GM21723 (cell line): ENCODE data around the gene STARD3.

ENCODE experiments used
- ATAC-seq: cut with Tn5 transposase; IDR thresholded peaks from one replicate; pipeline ENCODE4 v1.9.1; 2021; ENCODE audit warnings: mild to moderate bottlenecking, moderate library complexity; ENCODE audit not compliant: unreplicated experiment

STARD3 gene

DNA sequence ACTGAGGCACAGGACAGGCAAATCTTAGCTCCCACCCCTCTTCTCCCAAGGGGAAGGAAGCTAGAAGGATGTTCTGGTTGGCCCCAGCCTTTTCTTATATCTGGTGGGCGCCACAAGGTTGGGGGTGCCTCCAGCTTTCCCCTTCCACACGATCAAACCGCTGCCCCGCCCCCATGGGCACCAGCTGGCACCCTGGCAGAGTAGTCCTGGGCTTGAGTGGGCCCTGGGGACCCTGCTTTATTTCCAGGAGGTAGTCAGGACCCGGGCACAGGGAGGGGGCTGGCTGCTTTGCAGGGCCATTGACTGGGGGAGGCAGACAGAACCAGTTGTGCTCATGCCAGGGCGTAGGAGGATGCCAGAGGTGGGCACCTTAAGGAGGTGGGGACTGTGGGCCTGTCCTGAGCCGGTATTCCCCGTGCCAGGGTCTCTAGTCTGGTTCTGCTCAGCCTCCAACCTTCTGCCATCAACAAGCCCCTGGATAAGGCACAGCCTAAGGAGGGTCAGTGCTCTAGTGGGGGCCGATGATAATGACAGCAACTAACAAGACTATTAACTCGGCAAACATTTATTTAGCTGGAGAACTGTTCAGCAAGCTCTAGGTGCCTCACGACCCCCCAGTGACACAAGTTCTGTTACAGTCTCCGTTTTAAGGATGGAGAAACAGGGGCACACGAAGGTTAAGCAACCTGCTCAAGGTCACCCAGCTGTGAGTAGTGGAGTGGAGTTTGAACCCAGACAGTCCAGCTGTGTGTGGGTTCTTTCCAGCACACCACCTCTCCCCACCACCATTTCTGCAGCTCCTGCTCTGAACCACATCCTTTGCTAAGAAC is 17.8 kb upstream of the STARD3 start:
- no peak for ATAC-seq

DNA sequence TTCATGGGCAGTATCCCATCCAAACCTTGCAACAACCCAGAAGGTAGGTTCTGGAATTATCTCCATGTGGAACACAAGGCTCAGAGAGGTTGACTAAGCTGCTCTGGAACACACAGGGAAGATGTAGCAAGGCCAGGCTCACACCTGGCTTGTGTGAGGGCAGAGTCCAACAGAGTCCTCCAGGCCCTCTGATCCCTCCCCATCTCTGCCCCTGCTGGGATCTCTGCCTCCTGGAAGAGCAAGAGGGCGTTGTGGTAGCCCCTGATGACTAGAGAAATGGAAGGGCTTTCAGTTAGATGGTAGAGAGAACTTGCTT is 17.2 kb upstream of the STARD3 start:
- ATAC-seq = no peak

DNA sequence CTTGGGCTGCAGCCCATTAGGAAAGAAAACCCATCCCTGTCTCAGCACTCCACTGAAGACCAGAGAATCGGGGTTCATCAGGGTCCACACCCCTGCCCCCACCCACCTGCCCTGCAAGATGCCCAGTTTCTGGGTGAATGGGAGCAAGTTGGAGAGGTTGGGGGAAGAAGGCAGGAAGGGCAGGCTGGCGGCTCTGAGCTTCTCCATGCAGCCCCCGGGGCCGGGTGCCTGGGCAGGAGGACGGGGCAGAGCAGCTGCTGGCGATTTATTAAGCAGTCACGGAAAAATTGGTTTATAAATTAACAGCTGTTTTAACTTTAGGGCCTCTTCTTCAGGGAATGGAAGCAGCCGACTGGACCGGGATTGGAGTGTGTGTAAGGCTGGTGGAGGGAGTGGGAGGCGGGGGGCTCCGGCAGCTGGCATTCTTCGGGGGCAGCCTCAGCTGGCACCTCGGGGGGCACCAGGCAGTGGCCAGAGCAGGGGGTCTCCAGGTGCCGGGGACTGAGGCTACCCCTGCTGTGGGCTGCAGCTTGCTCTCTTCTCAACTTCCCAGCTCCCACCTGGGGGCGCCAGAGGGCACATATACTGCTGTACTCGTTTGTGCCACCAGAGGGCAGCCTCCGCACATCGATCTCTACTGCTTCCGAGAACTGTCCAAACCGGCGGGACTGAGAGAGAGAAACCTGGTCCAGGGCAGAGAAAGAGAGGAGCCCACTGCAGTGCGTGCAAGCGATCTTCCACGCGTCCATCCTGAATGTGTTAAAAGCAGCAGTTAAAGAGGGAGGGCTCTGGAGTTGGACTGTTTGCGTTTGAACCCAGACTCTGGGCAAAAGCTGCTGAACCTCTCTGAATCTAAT is 15.2 kb upstream of the STARD3 start:
- no peak for ATAC-seq

DNA sequence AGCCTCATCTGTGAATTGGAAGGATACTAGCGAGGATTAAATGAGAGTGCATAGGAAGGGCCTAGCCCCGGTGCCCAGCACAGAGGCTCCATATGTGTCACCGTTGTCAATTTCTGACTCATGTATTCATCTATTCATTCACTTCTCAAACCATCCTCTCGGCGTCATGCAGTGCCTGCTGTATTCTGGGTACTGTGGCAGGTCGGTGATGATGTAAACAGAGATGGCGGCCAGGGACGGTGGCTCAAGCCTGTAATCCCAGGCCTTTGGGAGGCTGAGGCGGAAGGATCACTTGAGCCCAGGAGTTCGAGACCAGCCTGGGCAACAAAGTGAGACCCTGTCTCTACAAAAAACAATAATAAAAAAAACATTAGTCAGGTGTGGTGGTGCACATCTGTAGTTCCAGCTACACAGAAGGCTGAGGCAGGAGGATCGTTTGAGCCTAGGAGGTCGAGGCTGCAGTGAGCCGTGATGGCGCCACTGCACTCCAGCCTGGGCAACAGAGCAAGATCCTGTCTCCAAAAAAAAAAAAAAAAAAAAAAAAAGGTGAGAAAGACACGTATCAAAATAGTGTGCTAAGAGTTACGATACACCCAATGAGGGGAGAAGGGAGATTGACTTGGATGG is 14.5 kb upstream of the STARD3 start:
- ATAC-seq = no peak

DNA sequence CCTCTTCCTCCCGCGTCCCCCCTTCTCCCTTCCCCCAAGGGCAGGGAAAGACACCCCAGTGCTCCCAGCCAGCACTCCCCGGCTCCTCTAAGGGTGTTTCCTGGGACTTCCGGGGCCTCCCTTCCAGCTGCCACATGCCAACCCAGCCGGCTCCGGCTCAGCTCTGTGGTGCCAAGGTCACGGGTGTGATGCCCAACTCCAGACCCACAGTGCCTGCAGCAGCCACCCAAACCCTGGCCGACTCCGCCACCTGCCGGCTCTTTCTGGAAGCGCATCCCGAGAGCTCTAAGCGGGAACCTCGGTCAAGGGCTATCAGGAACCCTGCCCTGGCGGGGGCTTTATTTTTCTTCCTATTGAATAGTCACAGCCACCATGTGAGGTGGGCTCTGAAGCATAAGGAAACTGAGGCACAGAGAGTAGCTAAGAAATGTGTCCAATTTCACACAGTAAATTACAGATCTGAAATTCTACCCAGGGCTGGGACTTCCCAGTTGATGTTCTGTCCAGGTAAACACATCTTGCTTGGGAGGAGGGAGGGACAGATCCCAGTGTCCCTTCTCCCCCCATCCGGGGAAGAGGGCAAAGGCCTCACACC is 13.5 kb upstream of the STARD3 start:
- no peak for ATAC-seq

DNA sequence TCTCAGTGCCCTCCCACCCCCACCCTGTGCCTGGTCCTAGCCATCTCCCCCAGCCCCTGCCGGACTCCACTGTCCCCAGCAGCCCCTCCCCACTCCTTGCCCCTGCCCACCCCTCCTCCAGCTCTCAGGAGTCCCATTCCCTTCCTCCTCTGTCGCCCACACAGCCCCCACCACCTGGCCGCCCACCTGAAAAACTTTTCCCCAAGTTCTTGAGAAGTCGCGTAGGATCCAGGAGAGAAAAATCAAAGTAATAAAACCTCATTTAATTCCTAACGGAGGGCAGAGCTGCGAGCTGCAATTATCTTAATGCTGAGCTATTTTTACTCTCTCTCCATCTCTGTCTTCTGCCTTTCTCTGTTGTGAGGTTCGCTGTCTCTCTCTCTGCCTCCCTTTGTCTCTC is 12.6 kb upstream of the STARD3 start:
- no peak for ATAC-seq

DNA sequence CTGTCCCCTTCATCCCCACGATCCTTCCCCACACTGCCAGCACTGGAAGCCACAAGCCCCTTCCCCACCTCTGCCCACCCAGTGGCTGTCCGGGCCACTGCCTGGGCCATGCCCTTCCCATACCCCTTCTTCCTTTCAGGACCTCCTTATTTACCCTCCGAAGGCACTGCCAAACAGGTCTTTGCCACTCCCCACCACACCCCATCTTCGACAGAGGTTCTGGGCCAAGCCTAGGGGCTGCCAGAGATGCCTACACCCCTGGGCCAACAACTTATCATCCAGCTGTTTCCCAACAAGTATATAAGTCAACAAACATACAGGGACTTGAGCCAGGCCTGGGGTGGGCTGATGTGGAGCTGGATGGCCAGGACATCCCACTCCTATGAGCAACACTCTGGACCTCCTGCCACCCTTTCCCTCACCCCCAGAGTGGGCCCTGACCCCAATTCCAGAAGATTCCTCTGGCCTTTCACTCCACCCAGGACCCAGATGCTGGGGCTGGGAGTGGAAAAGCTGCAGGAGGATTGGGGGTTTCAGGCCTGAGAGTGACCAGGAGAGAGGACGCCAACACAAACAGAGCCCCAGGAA is 11.7 kb upstream of the STARD3 start:
- ATAC-seq = no peak

DNA sequence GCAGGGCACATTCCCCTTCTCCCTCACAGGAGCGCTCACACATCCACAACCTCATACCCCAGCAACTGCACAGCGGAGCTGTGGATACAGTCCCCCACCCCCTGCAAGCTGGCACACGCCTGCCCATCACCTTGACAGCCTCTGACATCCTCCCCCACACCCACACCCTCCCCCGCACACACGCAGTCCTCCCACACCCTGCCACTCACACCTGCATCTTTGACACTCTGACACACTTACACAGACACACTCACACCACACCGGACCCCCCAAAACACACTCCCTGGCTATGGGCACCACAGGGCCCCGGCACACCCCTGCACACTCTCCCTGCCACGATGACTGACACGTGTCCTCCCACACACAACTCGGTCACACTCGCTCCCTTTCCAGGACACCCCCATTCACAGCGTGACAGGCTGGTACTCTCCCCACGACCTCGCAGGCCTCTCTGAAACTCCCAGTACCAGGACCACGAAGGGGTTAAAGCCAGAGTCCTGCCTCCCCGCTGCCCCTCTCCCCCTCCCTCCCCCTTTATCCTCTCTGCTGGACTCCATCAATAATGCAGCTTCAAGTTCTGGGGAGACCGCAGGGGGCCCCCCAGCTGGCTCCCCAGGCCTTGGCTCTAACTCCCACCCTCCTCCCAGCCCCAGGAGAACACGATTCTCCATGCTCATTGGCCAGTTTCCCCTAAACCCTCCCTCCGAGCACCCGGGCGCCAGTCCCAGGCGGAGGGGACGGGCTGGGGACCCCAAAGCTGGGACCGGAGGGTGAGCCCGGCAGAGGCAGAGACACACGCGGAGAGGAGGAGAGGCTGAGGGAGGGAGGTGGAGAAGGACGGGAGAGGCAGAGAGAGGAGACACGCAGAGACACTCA is 10.5 kb upstream of the STARD3 start, which contains the start of gene PPP1R1B:
Gene PPP1R1B (plus strand): TSS at position 782 of the 876 bp plus-strand sequence. CDS start 441 bp downstream, outside the sequence.
- ATAC-seq = no peak

DNA sequence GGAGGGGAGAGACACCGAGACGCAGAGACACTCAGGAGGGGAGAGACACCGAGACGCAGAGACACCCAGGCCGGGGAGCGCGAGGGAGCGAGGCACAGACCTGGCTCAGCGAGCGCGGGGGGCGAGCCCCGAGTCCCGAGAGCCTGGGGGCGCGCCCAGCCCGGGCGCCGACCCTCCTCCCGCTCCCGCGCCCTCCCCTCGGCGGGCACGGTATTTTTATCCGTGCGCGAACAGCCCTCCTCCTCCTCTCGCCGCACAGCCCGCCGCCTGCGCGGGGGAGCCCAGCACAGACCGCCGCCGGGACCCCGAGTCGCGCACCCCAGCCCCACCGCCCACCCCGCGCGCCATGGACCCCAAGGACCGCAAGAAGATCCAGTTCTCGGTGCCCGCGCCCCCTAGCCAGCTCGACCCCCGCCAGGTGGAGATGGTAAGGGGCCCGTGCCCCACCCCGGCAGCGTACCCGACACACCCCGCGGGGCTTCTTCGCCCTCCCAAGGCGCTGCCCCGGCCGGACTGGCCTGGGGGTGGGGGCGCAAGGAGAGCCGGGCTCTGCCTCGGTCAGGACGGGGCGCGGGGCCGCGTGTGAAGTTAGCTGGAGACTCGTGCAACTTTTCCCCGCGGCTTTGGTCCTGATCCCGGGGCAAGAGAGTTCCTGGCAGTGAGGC is 9.8 kb upstream of the STARD3 start:
- ATAC-seq = no peak

DNA sequence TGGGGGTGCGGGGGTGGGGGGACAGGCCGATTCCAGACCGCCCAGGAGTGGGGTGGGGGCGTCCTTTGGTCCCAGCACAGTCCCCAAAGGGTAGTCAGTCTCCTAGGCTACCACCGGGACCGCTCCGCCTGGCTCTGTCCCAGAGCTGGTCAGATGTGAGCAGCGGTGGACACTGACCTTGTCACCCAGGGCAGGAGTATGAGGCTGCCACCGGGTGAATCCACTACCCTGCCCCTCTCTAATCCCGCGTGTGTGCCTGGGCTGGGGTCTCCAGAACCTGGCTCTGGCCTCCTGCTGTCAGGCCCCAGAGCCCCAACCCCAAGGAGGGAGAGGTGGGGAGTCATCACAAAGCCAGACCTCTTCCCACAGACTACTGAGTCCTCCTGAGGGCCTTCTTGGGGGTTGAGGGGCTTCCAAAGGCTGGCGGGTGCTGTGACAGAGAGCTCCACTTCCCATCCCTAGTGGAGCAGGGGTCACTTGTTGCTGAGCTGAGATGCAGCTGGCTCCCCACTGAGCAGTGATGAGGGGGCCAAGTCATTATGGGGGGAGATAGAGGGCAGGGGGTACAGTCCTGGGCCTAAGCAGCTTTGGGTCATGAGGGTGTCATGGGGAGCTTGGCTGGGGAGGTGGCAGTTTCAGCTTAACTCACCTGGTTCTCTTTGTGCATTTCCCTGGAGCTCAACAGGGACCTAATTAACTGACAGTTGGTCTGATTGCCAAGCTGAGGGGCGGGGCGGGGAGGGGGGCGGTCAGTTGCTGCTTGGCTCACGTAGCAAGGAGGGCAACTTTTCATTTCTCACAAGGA is 9.0 kb upstream of the STARD3 start:
- ATAC-seq = no peak

DNA sequence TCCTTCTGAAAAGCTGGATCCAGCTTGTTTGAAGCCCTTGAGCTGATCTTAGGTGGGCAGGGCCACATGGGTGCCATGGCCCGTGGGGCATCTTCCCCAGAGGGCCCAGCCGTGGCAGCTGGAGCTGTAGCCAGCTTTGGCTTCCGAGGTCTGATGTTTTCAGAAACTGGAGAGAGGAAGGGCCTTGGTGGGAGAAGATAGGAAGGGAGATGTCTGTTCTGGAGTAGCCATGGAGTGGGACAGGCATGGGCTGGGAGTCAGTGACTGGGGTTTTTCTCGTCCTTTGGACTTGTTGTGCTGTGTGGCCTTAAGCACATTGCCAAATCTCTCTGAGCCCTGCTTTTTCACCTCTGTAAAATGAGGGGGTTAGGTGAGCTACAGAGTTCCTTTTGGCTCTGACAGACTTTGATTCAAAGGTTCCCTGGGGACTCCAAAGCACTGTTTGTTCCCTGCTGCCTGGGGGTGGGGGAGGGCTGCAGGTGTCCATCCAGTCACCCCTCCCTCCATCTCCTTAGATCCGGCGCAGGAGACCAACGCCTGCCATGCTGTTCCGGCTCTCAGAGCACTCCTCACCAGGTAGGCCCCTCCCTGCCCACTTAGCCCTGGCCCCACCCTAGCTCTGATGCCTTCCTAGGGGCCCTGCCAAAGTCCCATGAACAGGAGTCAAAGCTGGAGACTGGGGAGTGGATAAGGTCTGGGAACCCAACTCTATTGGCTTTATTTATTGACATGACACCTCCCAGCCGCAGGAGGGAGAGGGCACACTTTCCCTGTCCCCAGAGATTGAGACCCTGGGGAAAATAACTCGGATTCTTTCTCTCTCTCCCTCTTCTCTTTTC is 8.1 kb upstream of the STARD3 start:
- ATAC-seq = no peak

DNA sequence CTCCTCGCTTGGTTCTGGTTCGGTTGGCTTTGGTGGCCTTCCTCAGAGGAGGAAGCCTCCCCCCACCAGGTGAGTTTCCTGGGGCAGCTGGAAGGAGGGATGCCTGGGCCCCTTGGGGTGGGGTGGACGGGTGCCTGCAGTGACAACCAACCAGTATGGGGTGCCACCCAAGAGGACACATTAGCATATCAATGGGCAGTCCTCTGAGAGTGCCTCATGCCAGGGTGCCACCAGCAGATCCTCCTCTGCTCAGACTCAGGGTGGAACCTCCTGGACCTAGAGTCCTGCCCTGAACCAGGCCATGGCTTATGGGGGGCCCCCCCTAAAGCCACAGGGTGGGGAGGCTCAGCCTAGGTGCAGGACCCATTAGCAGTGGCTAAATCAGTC is 7.5 kb upstream of the STARD3 start:
- no peak for ATAC-seq

DNA sequence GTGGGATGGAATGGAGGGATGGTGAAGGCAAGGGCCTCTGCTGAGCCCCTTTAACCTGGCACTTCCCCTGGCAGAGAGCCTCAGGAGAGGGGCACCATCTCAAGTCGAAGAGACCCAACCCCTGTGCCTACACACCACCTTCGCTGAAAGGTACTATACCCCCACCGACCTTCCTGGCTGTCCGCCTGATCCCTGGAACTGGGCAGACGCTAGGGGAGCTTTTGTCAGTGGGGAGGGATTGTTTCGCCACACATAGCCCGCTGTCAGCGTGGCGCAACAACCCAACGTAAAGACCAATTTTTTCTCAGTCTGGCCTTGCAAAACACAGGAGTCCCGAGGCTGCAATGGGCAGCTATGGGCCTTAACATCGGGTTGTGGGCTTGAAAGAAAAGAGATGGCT is 7.0 kb upstream of the STARD3 start:
- no peak for ATAC-seq

DNA sequence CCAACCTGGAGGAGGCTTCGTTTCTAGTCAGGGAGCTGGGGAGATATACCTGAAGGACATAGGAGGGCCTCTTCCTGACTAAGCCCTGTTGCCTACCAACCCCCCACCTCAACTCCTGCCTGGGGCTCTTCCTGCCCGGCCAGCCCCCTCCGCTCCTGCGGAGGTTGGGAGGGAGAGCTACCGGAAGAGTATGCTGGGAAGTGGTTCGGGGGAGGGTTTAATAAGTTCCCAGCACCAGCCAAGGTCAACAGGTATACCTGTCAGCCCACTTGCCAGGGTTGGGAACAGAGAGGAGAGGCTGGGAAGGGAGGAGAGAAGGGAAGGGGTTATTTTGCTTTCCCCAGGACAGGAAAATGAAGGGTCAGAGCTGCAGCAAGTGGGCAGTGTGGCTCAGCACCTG is 5.5 kb upstream of the STARD3 start:
- ATAC-seq = no peak

DNA sequence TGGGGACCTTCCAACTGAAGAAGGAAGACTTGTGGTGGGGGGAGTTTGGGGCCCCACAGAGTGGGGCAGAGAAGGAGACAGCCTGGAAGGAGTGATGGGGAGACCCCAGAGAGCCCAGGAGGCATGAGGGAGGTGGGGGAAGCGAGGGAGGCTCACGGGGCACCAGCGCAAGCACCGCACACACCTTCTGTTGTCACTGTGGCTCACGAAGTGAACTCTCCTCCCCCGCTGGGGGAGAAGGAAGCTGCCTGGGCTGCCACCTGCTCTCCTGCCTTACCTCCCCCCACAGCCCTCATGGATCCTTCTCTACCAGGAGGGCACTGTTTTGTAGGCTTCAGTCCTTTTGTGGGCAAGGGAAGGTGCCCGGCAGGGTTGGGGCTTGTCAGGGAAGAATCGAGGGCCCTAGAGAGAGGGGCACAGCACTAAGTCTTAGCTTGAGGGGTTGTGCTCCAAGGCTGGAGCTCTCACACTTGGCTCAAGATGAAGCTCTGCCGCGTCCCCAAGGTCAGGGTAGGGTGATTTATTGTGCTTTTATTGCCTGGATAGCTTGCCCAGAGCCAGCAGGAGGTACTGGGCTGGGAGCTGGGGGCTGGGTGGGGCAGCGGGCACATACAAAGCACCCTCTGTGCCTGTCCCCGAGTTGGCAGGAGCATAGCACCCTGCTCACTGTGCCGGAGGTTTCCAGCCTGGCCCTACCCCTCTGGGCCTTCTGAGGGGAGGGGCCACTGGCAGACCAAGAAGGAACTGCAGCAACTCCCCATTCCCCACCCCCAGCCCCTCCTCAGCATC is 4.6 kb upstream of the STARD3 start:
- ATAC-seq = no peak

DNA sequence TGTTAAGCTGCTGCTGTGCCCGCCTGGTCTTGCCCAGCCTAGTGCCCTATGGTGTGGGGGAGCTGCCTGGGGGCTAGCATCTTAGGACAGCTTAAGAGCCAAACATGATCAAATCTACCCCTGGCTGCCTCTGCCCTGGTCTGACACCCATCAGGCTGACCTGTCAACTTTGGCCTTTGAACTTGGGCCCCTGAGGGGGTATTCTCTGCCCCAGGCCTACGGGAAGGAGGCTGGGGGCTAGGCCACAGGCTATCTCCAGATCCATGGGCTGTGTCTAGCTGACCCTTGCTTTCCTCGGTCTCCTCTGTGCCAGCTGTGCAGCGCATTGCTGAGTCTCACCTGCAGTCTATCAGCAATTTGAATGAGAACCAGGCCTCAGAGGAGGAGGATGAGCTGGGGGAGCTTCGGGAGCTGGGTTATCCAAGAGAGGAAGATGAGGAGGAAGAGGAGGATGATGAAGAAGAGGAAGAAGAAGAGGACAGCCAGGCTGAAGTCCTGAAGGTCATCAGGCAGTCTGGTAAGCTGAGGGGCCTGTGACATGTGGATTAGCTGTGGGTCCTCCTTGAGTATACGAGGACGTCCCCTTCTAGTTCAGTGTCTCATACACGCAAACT is 3.3 kb upstream of the STARD3 start:
- no peak for ATAC-seq
